HG02759 (cell line): ENCODE data around the gene GABRB1.
A peak's percentile ranks its signal among the peaks of the same experiment; 100 is the strongest.

Source experiments
- ATAC-seq: cut with Tn5 transposase; IDR thresholded peaks from one replicate; pipeline ENCODE4 v1.9.1; 2021; ENCODE audit warnings: mild to moderate bottlenecking, moderate library complexity; ENCODE audit not compliant: unreplicated experiment

GABRB1 gene

GRCh38 chr4:47463235-47463956 lies 432.0 kb downstream of the GABRB1 start, which contains the start of gene COMMD8:
Gene COMMD8 (minus strand): TSS chr4:47463702. CDS start chr4:47463651, 51 bp downstream.
- ATAC-seq = peak; percentile 91

GRCh38 chr4:47465004-47465403 lies 433.6 kb downstream of the GABRB1 start:
- peak; percentile 22 for ATAC-seq

DNA sequence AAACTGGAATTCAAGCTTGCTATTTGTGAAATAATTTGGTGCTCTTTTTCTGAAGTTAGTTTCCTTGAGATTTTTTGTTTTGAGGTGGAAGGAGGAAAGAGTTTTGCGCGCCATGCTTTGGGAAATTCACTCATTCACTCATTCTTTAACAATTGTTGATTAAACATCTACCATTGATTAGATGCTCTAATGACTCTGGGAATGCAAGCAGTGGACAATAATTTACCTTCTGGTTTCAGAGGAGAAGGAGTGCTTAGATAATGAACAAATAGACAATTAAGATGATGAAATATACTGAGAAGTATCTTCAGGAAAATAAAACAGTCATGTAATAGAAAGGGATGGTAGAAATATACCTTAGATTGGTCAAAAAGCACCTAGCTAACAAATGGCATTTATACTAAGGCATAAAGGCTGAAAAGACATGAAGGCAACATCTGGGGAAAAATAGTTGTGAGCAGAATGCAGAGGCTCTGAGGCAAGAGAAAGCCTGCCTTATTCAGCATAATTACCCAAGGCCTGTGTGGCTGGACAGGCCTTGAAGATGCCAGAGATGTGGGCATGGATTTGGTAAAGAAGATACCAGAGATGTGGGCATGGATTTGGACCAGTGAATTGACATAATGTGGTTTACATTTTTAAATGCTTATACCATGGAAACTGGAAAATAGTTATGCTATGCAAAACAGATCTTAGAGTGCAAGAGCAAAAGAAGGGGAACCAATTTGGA lies 434.9 kb downstream of the GABRB1 start:
- ATAC-seq = no peak

- no peak for ATAC-seq
Measured at GRCh38 chr4:47468706-47469365, 437.5 kb downstream of the GABRB1 start.

- ATAC-seq = no peak
Measured at GRCh38 chr4:47469951-47470350, 438.6 kb downstream of the GABRB1 start.

DNA sequence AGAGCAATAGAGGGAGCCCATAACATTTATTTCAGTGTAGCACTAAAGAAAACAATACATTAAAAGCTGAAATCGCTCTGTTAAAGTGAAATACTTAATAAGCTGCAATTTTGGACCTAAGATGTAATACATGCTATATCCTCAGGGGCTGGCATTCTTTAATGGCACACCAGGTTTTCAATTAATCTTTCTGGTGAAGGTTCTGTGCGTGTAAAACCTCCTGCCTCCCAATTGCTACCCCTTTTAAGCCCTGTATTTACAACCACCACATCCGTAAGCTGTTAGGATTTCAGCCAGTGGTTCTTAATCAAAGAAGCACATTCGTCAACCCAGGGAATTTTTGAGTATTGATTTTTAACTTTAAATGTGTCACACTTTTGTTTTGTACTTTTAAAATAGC lies 439.7 kb downstream of the GABRB1 start:
- ATAC-seq = no peak

GRCh38 chr4:47471591-47471990 lies 440.2 kb downstream of the GABRB1 start:
- no peak for ATAC-seq

DNA sequence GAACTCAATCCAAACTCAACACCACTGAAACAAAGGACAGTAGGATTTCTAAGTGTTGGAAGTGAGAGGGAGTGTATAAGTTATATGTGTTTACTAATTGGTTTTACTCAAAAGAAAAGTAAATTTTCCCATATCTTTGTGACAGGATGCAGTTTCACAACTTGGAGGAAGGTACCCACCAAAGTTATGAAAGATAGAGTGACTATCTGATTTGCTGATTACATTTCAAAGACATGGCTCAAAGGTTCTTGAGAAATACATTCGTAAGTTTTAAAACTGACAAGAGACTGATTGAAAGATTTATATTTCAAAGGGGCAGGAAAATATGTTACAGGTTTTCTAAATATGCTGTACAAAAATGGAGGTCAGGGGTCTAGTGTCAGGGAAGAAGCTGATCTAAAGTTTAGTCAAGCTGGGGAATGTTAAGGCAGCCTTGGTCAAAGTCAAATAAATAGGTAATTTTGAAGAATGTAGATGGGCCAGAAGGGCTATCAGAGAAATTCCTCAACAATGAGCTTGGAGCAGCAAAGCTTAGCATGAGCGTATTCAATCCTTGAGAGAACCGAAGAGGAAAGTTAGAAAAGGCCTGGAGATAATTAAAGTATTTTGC lies 441.9 kb downstream of the GABRB1 start:
- ATAC-seq = no peak

GRCh38 chr4:47474799-47475198 lies 443.4 kb downstream of the GABRB1 start:
- no peak for ATAC-seq

GRCh38 chr4:47475411-47475810 lies 444.0 kb downstream of the GABRB1 start:
- ATAC-seq = no peak
